Measurements from ENCODE around the gene RAD9A.

DNA sequence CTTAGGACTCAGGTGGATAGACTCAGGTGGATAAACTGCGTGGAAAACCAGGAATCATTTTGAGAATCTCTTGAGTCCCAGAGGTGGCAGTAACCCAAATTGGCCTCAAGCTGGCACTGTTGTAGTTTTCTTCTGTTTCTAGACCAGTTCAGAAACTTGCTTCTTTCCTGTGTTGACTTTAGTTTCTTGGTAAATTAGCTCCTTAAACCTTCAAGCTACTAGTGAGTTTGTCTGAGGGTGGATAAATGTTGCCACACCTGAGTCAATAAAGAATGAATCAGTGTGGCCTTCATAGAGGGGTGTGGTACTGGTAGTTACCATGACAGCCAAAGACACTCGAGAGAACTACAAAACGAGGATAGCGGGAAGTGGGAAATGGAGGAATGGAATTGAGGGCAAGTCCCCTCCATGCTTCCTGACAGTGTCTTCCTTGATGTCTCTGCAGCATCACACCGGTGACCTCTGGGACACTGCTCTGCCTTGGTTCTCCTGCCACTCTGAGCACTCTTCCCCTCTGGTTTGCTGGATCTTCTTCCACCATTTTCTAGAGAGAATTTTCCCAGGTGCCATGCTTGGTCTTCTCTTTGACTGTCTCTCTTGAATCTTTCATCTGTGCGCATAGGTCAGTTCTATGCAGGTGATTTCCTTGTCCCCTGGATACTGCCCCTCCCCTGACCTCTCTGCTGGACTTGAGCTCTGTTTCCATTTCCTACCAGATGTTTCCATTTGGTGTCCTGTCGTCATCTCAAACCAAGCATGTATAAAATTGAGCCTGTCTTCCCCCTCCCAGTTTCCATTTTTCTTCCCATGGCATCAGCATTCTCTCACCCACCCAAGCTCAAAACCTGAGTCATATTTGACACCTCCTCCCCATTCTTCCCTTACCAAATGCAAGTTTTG is 45.6 kb upstream of the RAD9A start:
- TF ChIP-seq, protein P1, sequence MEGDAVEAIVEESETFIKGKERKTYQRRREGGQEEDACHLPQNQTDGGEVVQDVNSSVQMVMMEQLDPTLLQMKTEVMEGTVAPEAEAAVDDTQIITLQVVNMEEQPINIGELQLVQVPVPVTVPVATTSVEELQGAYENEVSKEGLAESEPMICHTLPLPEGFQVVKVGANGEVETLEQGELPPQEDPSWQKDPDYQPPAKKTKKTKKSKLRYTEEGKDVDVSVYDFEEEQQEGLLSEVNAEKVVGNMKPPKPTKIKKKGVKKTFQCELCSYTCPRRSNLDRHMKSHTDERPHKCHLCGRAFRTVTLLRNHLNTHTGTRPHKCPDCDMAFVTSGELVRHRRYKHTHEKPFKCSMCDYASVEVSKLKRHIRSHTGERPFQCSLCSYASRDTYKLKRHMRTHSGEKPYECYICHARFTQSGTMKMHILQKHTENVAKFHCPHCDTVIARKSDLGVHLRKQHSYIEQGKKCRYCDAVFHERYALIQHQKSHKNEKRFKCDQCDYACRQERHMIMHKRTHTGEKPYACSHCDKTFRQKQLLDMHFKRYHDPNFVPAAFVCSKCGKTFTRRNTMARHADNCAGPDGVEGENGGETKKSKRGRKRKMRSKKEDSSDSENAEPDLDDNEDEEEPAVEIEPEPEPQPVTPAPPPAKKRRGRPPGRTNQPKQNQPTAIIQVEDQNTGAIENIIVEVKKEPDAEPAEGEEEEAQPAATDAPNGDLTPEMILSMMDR (conservative IDR thresholded peaks at IDR 0.05) = peak; percentile 85
- no peak for TF ChIP-seq ZFX (IDR thresholded peaks at IDR 0.05)

Data from C4-2B (cell line).